Measurements from ENCODE around the gene TCP11L1. TPM values are rescaled to one million over a fixed set of nuclear protein-coding genes. Genes with fewer than 3 reads are reported as not detected.
A peak's percentile ranks its signal among the peaks of the same experiment; 100 is the strongest.

TCP11L1 gene
- total and polyA plus RNA-seq, 9 of the 15 experiments (the other 6 are each of a cell fraction or from before 2014, with no cell fraction given) = 1.6 to 15.3 (median 5.4) TPM

- TF ChIP-seq E4F1 (CRISPR knock-in tag; IDR thresholded peaks at IDR 0.05; ENCODE audit: borderline replicate concordance) (no peak), MNT (conservative IDR thresholded peaks at IDR 0.05) (peak; percentile 60 to 68; a peak in 3 of 4 replicates), TAF1 (IDR thresholded peaks at IDR 0.05; ENCODE audit: control insufficient read depth, extremely low read depth, insufficient read depth, low read length, severe bottlenecking) (no peak), IRF9 (tag; IDR thresholded peaks at IDR 0.05) (no peak), KDM5B (IDR thresholded peaks at IDR 0.05; ENCODE audit: insufficient replicate concordance, low read depth, low read length) (peak; percentile 58), HNRNPLL (IDR thresholded peaks at IDR 0.05; ENCODE audit: low read depth, low read length, poor library complexity, severe bottlenecking) (peak; percentile 47), EP400 (IDR thresholded peaks at IDR 0.05) (peak; percentile 80), SRSF1 (IDR thresholded peaks at IDR 0.05; ENCODE audit: low read depth, low read length) (no peak), NFIX (CRISPR knock-in tag; IDR thresholded peaks at IDR 0.05; ENCODE audit: low read depth) (no peak), ZNF668 (CRISPR knock-in tag; IDR thresholded peaks at IDR 0.05) (no peak), ZBTB26 (CRISPR knock-in tag; IDR thresholded peaks at IDR 0.05) (no peak), XRCC3 (IDR thresholded peaks at IDR 0.05) (no peak), SRSF9 (IDR thresholded peaks at IDR 0.05; ENCODE audit: borderline replicate concordance, low read depth, low read length) (no peak), E2F5 (CRISPR knock-in tag; IDR thresholded peaks at IDR 0.05) (0 out of 2 replicates have a peak, but pooled peaks have one; percentile 33), ZC3H11A (IDR thresholded peaks at IDR 0.05; ENCODE audit: low read depth, low read length) (no peak), GTF2B (IDR thresholded peaks at IDR 0.05; ENCODE audit: extremely low read depth, insufficient read length) (no peak), ZEB2 (IDR thresholded peaks at IDR 0.05) (no peak), FUS (optimal IDR thresholded peaks at IDR 0.05; ENCODE audit: low read depth, low read length) (no peak)
Observed at GRCh38 chr11:33039274-33040032, at the start of gene TCP11L1 (continued).
